ENCODE data around the gene ISM2. TPM values are rescaled to one million over a fixed set of nuclear protein-coding genes. Genes with fewer than 3 reads are reported as not detected.

The ISM2 gene
- total and polyA plus RNA-seq, 3 donors from 2014 or later = 4.4 to 28.7 (median 6.2) TPM

DNA sequence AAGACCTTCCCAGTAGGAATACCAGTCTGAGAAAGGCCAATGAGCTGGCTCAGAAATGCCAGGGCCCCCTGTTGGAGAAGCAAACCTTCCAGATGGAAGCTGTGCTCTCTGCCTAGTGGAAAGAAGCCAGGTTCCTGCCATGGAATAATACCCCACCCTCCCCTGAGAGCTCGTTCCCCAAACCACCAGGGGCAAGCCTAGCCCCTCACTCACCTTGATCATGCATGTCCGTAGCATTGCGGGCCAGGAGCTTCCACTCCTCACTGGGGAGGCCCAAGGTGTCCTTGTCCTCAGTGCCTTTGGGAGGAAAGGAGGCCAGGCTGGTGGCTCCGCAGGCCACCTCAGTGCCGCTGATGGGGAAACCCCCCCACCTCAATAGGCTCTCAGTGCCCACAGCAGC lies 20.6 kb downstream of the ISM2 start:
- intact Hi-C loops (cut with DNase I; ENCODE audit: low total_unique reads) = no loop called here
- 96 to 100% methylated on average over 1 to 5 of the region's 5 CpGs for WGBS, 2 donors
- no peak for TF ChIP-seq CTCF (IDR thresholded peaks at IDR 0.05)
- H3K9me3 ChIP-seq = no peaks in the 10 kb centered on the region
- no peaks in the 10 kb centered on the region for H3K36me3 ChIP-seq (ENCODE audit: low read depth, missing control alignments)
- H3K4me1 ChIP-seq = no peaks in the 10 kb centered on the region
- DNase-seq = no peak
- H3K4me3 ChIP-seq = no peak overlapping the region
- H3K27ac ChIP-seq = no peak overlapping the region
- no peaks in the 10 kb centered on the region for H3K27me3 ChIP-seq

- H3K27me3 ChIP-seq = no peaks in the 10 kb centered on the region
- no peak overlapping the region for H3K4me3 ChIP-seq
- DNase-seq = no peak
- TF ChIP-seq POLR2A (IDR thresholded peaks at IDR 0.05) = no peak
- TF ChIP-seq CTCF (IDR thresholded peaks at IDR 0.05) = no peak
- H3K36me3 ChIP-seq (ENCODE audit: low read depth, missing control alignments) = no peaks in the 10 kb centered on the region
- intact Hi-C loops (cut with DNase I; ENCODE audit: low total_unique reads) = no loop called here
- no peaks in the 10 kb centered on the region for H3K4me1 ChIP-seq
- no peaks in the 10 kb centered on the region for H3K9me3 ChIP-seq
- H3K27ac ChIP-seq = no peak overlapping the region
- 89 to 90% methylated on average over 29 to 35 of the region's 35 CpGs for WGBS, 2 donors
Observed at GRCh38 chr14:77475432-77476115, 23.0 kb downstream of the ISM2 start.

- H3K9me3 ChIP-seq = no peaks in the 10 kb centered on the region
- no peak overlapping the region for H3K27ac ChIP-seq
- H3K27me3 ChIP-seq = no peaks in the 10 kb centered on the region
- no peaks in the 10 kb centered on the region for H3K4me1 ChIP-seq
- intact Hi-C loops (cut with DNase I; ENCODE audit: low total_unique reads) = no loop called here
- DNase-seq = no peak
- H3K4me3 ChIP-seq = no peak overlapping the region
- TF ChIP-seq CTCF (IDR thresholded peaks at IDR 0.05) (no peak), POLR2A (IDR thresholded peaks at IDR 0.05) (no peak)
- 61 to 66% methylated on average over 7 to 9 of the region's 9 CpGs for WGBS, 2 donors
- H3K36me3 ChIP-seq (ENCODE audit: low read depth, missing control alignments) = no peaks in the 10 kb centered on the region
Observed at GRCh38 chr14:77474479-77475177, 24.0 kb downstream of the ISM2 start.

GRCh38 chr14:77473921-77474320 lies 24.7 kb downstream of the ISM2 start:
- intact Hi-C loops (cut with DNase I; ENCODE audit: low total_unique reads) = no loop called here
- Histone ChIP-seq H3K4me1 (no peaks in the 10 kb centered on the region), H3K27me3 (no peaks in the 10 kb centered on the region), H3K4me3 (no peak overlapping the region), H3K9me3 (no peaks in the 10 kb centered on the region), H3K27ac (no peak overlapping the region), H3K36me3 (ENCODE audit: low read depth, missing control alignments) (no peaks in the 10 kb centered on the region)
- 62 to 75% methylated on average over 5 of the region's 5 CpGs for WGBS, 2 donors
- no peak for DNase-seq
- no peak for TF ChIP-seq CTCF (IDR thresholded peaks at IDR 0.05)
- TF ChIP-seq POLR2A (IDR thresholded peaks at IDR 0.05) = no peak

Measured in testis (tissue), 3 donors.